ENCODE data around the gene CMTM1. TPM values are rescaled to one million over a fixed set of nuclear protein-coding genes. Genes with fewer than 3 reads are reported as not detected.

CMTM1 gene
- total RNA-seq, 1 donor from 2014 or later, result 5.0 TPM

- peak; percentile 80 for DNase-seq (ENCODE audit: low read depth)
- no peak for TF ChIP-seq CTCF (conservative IDR thresholded peaks at IDR 0.05; ENCODE audit: low read depth, low read length)
- H3K4me3 ChIP-seq (ENCODE audit: low read depth, low read length), result no peak overlapping the region
Measured at GRCh38 chr16:66539623-66540469, 26.4 kb upstream of the CMTM1 start.

DNA sequence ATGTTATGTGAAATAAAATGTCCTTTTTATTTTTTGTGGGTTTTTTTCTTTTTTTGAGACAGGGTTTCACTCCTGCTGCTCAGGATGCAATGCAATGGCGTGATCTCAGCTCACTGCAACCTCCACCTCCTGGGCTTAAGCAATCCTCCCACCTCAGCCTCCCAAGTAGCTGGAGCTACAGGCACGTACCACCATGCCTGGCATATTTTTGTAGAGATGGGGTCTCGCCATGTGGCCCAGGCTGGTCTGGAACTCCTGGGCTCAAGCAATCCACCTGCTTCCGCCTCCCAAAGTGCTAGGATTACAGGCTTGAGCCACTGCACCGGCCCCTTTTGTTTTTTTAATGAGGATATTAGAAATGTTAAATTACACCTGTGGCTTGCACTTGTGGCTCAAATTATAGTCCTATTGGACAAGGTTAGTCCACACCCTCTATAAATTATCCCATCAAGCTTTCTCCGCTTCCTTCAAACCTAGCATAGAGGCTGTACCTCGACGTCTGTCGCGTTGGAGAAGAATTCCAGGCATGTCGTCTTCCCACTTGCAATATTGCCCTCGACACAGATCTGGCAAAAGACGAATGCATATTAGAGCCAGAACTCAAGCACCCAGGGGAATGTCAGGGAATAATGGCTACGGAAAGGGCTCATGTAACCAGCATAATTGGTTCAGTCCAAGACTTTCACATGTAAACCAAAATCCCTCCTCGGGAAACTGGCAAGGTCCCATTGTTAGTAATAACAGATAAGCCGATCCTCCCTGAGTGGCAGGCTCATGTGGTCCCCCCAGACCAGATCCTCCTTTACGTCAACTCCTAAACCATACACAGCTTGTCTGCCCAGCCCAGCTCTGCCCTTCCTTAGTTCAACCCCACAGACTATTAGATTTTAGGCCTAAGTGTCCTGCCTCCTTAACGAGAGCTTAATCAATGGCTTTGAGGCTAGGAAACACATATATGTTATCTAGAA, 24.6 kb upstream of the CMTM1 start:
- no peak overlapping the region for H3K4me3 ChIP-seq (ENCODE audit: low read depth, low read length)
- no peak for TF ChIP-seq CTCF (conservative IDR thresholded peaks at IDR 0.05; ENCODE audit: low read depth, low read length)
- DNase-seq (ENCODE audit: low read depth), result no peak

DNA sequence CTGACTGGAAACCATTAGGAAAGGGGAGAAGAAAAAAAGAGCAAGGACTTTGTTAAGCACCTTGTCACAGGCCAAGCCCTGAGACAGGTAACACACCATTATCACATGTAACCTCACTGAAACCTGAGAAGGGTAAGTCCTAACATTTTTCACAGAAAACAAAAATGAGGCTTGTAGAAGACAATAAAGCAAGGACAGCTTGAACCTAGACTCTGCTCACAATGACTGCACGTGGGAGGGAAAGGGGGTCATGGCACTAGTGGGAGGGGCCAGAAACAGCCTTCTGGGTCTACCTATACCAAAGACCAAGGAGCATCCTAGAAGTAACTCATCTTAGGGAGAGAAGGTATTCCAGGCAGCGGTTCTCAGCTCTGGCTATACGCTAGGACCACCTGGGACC, 23.8 kb upstream of the CMTM1 start:
- TF ChIP-seq CTCF (conservative IDR thresholded peaks at IDR 0.05; ENCODE audit: low read depth, low read length), result no peak
- H3K4me3 ChIP-seq (ENCODE audit: low read depth, low read length), result no peak overlapping the region
- DNase-seq (ENCODE audit: low read depth), result no peak

DNA sequence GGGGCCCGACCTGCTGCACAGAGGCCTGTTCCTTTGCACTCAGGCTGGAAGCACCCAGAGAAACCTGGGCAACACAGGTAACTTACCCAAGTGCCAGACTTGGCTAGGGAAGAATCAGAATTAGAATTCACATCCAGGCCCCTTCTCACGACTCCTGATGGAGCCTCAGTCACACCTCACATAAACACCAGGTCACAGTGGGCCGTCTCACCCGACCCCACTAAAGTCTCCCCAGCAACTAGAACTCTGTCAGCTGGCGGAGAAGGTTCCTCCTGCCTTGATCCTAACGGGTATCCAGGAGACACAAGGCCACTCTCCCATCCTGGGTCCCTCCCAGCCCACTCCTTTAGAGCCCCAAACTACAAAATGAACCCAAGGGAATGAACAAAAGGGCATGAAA, 22.7 kb upstream of the CMTM1 start:
- no peak for TF ChIP-seq CTCF (conservative IDR thresholded peaks at IDR 0.05; ENCODE audit: low read depth, low read length)
- no peak for DNase-seq (ENCODE audit: low read depth)
- no peak overlapping the region for H3K4me3 ChIP-seq (ENCODE audit: low read depth, low read length)

DNA sequence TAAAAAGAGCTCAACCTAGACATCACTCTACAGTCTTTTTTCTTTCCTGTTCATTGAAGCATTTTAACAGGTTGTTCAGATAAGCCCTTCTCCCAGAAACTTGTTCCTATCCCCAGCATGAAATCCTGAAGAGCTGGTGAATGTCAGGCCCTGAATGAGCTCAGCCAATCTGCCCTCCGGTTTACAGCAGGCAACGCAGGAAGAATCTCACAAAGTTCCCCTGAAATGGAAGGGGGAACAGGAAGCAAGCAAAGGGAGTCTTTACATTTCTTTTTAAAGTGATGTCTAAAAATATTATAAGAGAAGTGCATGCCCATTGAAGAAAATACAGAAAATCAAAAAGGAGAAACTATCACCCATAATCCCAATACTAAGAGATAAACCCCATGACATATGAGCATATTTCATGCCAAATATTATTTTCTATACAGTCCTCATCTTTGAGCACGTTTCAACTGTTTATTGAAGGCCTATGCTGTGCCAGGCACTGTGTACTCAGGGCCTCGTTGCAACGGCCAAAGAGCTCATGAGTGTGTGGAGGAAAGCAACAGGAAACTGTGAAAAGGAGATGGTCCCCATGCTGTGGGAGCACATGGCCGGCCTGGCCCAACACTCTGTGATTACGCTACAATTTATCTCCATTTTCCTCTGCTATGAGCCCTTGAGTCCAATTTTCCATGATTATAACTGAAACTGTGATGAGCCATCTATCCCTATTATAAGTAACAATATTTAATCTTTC, 22.1 kb upstream of the CMTM1 start:
- DNase-seq (ENCODE audit: low read depth), result no peak
- TF ChIP-seq CTCF (conservative IDR thresholded peaks at IDR 0.05; ENCODE audit: low read depth, low read length), result no peak
- no peak overlapping the region for H3K4me3 ChIP-seq (ENCODE audit: low read depth, low read length)

DNA sequence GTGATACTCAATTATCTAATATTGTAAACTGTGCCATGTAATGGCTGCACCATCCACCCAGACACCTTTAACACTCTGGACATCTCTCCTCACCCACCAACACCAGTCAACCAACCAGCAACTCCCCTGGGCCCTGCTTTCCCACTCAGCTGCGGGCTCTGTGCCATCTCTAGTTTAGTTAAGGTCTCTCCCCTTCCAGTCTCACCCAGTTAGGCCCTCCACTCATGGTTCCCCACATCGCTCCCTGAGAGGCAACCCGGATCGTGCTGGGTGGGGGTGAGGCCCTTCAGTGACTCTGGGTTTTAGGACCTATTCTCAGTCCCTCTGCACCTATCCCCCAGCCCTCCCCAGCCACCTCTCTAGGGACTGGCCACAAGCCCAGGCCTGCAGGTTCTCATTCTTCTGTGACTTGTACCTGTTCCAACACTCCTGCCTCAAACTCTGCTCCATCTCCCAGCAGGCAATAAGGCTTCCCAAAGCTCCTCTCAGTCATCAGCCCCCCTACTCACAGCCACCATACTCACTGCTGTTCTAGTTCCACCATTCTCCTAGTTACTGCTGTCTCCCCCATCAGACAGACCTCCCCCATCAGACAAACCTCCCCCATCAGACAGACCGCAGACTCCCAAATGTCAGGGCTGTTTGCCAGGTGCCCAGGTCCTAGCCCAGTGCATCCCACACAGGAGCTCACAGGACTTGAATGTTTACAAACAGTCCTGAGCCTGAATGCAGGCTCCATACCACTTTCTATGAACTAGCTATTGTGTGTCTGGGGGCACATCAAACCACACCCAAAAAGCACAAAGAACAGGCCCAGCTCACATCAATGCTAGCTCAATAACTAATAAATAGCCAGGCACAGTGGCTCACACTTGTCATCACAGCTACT, 18.9 kb upstream of the CMTM1 start:
- no peak overlapping the region for H3K4me3 ChIP-seq (ENCODE audit: low read depth, low read length)
- TF ChIP-seq CTCF (conservative IDR thresholded peaks at IDR 0.05; ENCODE audit: low read depth, low read length), result no peak
- no peak for DNase-seq (ENCODE audit: low read depth)
